Progenitor cell of endocrine pancreas (in vitro differentiated cells): ENCODE results near the gene CHAT. TPM values are rescaled to one million over a fixed set of nuclear protein-coding genes. Genes with fewer than 3 reads are reported as not detected.

Experiments
- DNase-seq: peaks from one replicate; pipeline ENCODE4 v3.0.0; 2021; ENCODE audit warnings: low spot score; ENCODE audit not compliant: unreplicated experiment
- H3K27ac Mint-ChIP-seq: 2 replicates; pipeline ENCODE4 v1.8.0; 2021; ENCODE audit warnings: mild to moderate bottlenecking, moderate library complexity, mixed read lengths
- H3K27me3 Mint-ChIP-seq: 2 replicates; pipeline ENCODE4 v1.8.0; 2021; ENCODE audit warnings: mixed read lengths
- H3K36me3 Mint-ChIP-seq: 2 replicates; pipeline ENCODE4 v1.8.0; 2022; ENCODE audit warnings: mixed read lengths; ENCODE audit not compliant: insufficient read depth
- H3K4me1 Mint-ChIP-seq: 2 replicates; pipeline ENCODE4 v1.8.0; 2021; ENCODE audit warnings: low read depth, mixed read lengths
- H3K4me3 Mint-ChIP-seq: 2 replicates; pipeline ENCODE4 v1.8.0; 2021; ENCODE audit warnings: low read depth, mild to moderate bottlenecking, moderate library complexity, mixed read lengths
- H3K9me3 Mint-ChIP-seq: 2 replicates; pipeline ENCODE4 v1.8.0; 2021; ENCODE audit warnings: low read depth, mixed read lengths
- CTCF ChIP-seq: fragments of 200-600 bp; sonication (generic); IDR thresholded peaks from one replicate; pipeline ENCODE4 v1.5.0; 2021; ENCODE audit warnings: antibody characterized with exemption, mild to moderate bottlenecking; ENCODE audit not compliant: unreplicated experiment
- total RNA-seq: library from RNA; stranded (reverse); gene quantifications from 2 replicates; pipeline ENCODE4 v1.2.1, GENCODE V29; 2021

The CHAT gene
- total RNA-seq, 1 donor from 2014 or later: not detected

- no peak for TF ChIP-seq CTCF
- Mint-ChIP-seq H3K4me3 (no peak overlapping the region), H3K27me3 (peaks cover 24% of the 10 kb centered on the region), H3K36me3 (no peaks in the 10 kb centered on the region), H3K27ac (no peak overlapping the region), H3K9me3 (peaks cover 12% of the 10 kb centered on the region), H3K4me1 (no peaks in the 10 kb centered on the region)
- DNase-seq: no peak
Observed at GRCh38 chr10:49661140-49661856, 47.5 kb downstream of the CHAT start.

- no peak for DNase-seq
- Mint-ChIP-seq H3K9me3 (peaks cover 12% of the 10 kb centered on the region), H3K4me3 (no peak overlapping the region), H3K27me3 (peaks cover 25% of the 10 kb centered on the region), H3K4me1 (no peaks in the 10 kb centered on the region), H3K27ac (no peak overlapping the region), H3K36me3 (no peaks in the 10 kb centered on the region)
- no peak for TF ChIP-seq CTCF
Observed at GRCh38 chr10:49662169-49662830, 48.5 kb downstream of the CHAT start.

GRCh38 chr10:49663596-49663995 is 49.8 kb downstream of the CHAT start:
- Mint-ChIP-seq H3K4me3 (no peak overlapping the region), H3K27me3 (peaks cover 33% of the 10 kb centered on the region), H3K36me3 (no peaks in the 10 kb centered on the region), H3K9me3 (peaks cover 11% of the 10 kb centered on the region), H3K4me1 (no peaks in the 10 kb centered on the region), H3K27ac (no peak overlapping the region)
- TF ChIP-seq CTCF: no peak
- no peak for DNase-seq

- no peak for TF ChIP-seq CTCF
- Mint-ChIP-seq H3K4me1 (no peaks in the 10 kb centered on the region), H3K9me3 (peaks cover 5% of the 10 kb centered on the region), H3K36me3 (no peaks in the 10 kb centered on the region), H3K27ac (no peak overlapping the region), H3K4me3 (no peak overlapping the region), H3K27me3 (peaks cover 39% of the 10 kb centered on the region)
- DNase-seq: no peak
Observed at GRCh38 chr10:49664006-49664841, 50.4 kb downstream of the CHAT start.

GRCh38 chr10:49664842-49665355 is 51.1 kb downstream of the CHAT start:
- no peak overlapping the region for H3K4me3 Mint-ChIP-seq
- no peaks in the 10 kb centered on the region for H3K36me3 Mint-ChIP-seq
- no peaks in the 10 kb centered on the region for H3K4me1 Mint-ChIP-seq
- peaks cover 43% of the 10 kb centered on the region for H3K27me3 Mint-ChIP-seq
- TF ChIP-seq CTCF: no peak
- H3K27ac Mint-ChIP-seq: no peak overlapping the region
- peaks cover 1% of the 10 kb centered on the region for H3K9me3 Mint-ChIP-seq
- DNase-seq: no peak
